ENCODE results near the gene PTPRR.

The PTPRR gene

GRCh38 chr12:70638639-70639360 is 281.7 kb downstream of the PTPRR start:
- no peak overlapping the region for H3K4me3 ChIP-seq (ENCODE audit: low read depth, low read length)
- TF ChIP-seq CTCF (conservative IDR thresholded peaks at IDR 0.05; ENCODE audit: low read depth, low read length) = no peak
- no peak for DNase-seq (ENCODE audit: low read depth)

GRCh38 chr12:70637303-70638085 is 283.0 kb downstream of the PTPRR start, which contains the start of gene PTPRB:
Gene PTPRB (minus strand): TSS chr12:70637429. CDS start chr12:70637395, 34 bp downstream.
- DNase-seq (ENCODE audit: low read depth) = no peak
- no peak within 1 kb of the TSS for H3K4me3 ChIP-seq (ENCODE audit: low read depth, low read length)
- TF ChIP-seq CTCF (conservative IDR thresholded peaks at IDR 0.05; ENCODE audit: low read depth, low read length) = no peak

GRCh38 chr12:70635755-70636154 is 284.8 kb downstream of the PTPRR start:
- no peak for DNase-seq (ENCODE audit: low read depth)
- TF ChIP-seq CTCF (conservative IDR thresholded peaks at IDR 0.05; ENCODE audit: low read depth, low read length) = no peak

GRCh38 chr12:70628701-70629480 is 291.6 kb downstream of the PTPRR start:
- TF ChIP-seq CTCF (conservative IDR thresholded peaks at IDR 0.05; ENCODE audit: low read depth, low read length) = no peak
- no peak overlapping the region for H3K4me3 ChIP-seq (ENCODE audit: low read depth, low read length)
- no peak for DNase-seq (ENCODE audit: low read depth)

More at GRCh38 chr12:70635755-70636154, 284.8 kb downstream of the PTPRR start:
- H3K4me3 ChIP-seq (ENCODE audit: low read depth, low read length) = no peak overlapping the region

GRCh38 chr12:70627677-70628076 is 292.9 kb downstream of the PTPRR start:
- DNase-seq (ENCODE audit: low read depth) = no peak
- H3K4me3 ChIP-seq (ENCODE audit: low read depth, low read length) = no peak overlapping the region
- no peak for TF ChIP-seq CTCF (conservative IDR thresholded peaks at IDR 0.05; ENCODE audit: low read depth, low read length)

- no peak for TF ChIP-seq CTCF (conservative IDR thresholded peaks at IDR 0.05; ENCODE audit: low read depth, low read length)
- DNase-seq (ENCODE audit: low read depth) = no peak
- no peak overlapping the region for H3K4me3 ChIP-seq (ENCODE audit: low read depth, low read length)
These were observed 294.4 kb downstream of the PTPRR start for GRCh38 chr12:70626180-70626579.
